ENCODE measurements around the gene LRP5. TPM values are rescaled to one million over a fixed set of nuclear protein-coding genes. Genes with fewer than 3 reads are reported as not detected.

Gene LRP5
- total RNA-seq, 1 experiment from 2014 or later, result 129 TPM

- DNase-seq, result no peak
- no peaks in the 10 kb centered on the region for H3K27me3 ChIP-seq (ENCODE audit: insufficient read depth, low read depth)
- H3K4me3 ChIP-seq, result no peak overlapping the region
- no peaks in the 10 kb centered on the region for H3K9me2 ChIP-seq (ENCODE audit: insufficient read depth)
- ChIA-PET POLR2A (ENCODE audit: unreplicated experiment) (no interaction called here), CTCF (no interaction called here)
- no peak overlapping the region for H3K27ac ChIP-seq
- peaks cover 6% of the 10 kb centered on the region; the same call in 1 of the 2 replicates for H4K20me1 ChIP-seq (ENCODE audit: insufficient read depth)
- no peak for TF ChIP-seq EZH2 (IDR thresholded peaks at IDR 0.05; ENCODE audit: low read depth)
- TF ChIP-seq CTCF (conservative IDR thresholded peaks at IDR 0.05), result no peak
- no peak overlapping the region for H3K4me2 ChIP-seq
- no peak overlapping the region for H2AFZ ChIP-seq
- intact Hi-C loops (cut with micrococcal nuclease; ENCODE audit: unreplicated experiment), result no loop called here
- H3K9me3 ChIP-seq (ENCODE audit: insufficient read depth, low read depth), result no peaks in the 10 kb centered on the region
- BruUV-seq (replicated peaks), result no TSS peak
- no peaks in the 10 kb centered on the region for H3K4me1 ChIP-seq (replicated peaks; ENCODE audit: insufficient read depth)
- H3F3A ChIP-seq (ENCODE audit: insufficient read depth, low read depth), result peaks cover under 1% of the 10 kb centered on the region; the same call in 1 of the 2 replicates
- H3K79me2 ChIP-seq (ENCODE audit: low read depth), result peaks cover 10% of the 10 kb centered on the region
- H3K36me3 ChIP-seq (ENCODE audit: low read depth), result no peaks in the 10 kb centered on the region
Measured at GRCh38 chr11:68264741-68265540, 47.5 kb upstream of the LRP5 start.

GRCh38 chr11:68266121-68266891, 46.1 kb upstream of the LRP5 start:
- no peaks in the 10 kb centered on the region for H3F3A ChIP-seq (ENCODE audit: insufficient read depth, low read depth)
- H3K9me2 ChIP-seq (ENCODE audit: insufficient read depth), result no peaks in the 10 kb centered on the region
- H3K4me2 ChIP-seq, result no peak overlapping the region
- H3K27me3 ChIP-seq (ENCODE audit: insufficient read depth, low read depth), result no peaks in the 10 kb centered on the region
- DNase-seq, result no peak
- no peak for TF ChIP-seq EZH2 (IDR thresholded peaks at IDR 0.05; ENCODE audit: low read depth)
- TF ChIP-seq CTCF (conservative IDR thresholded peaks at IDR 0.05), result no peak
- no peak overlapping the region for H3K4me3 ChIP-seq
- peaks cover 23% of the 10 kb centered on the region for H3K79me2 ChIP-seq (ENCODE audit: low read depth)
- no peak overlapping the region for H2AFZ ChIP-seq
- ChIA-PET POLR2A (ENCODE audit: unreplicated experiment) (no interaction called here), CTCF (interaction anchor here (0.6 kb wide), 1 partner anchor 9 kb away, joined by 3 read pairs; no protein-coding TSS in a partner anchor)
- peaks cover 7% of the 10 kb centered on the region for H3K4me1 ChIP-seq (replicated peaks; ENCODE audit: insufficient read depth)
- intact Hi-C loops (cut with micrococcal nuclease; ENCODE audit: unreplicated experiment), result no loop called here
- no TSS peak for BruUV-seq (replicated peaks)
- H4K20me1 ChIP-seq (ENCODE audit: insufficient read depth), result peaks cover 6% of the 10 kb centered on the region; the same call in 1 of the 2 replicates
- no peaks in the 10 kb centered on the region for H3K36me3 ChIP-seq (ENCODE audit: low read depth)
- no peak overlapping the region for H3K27ac ChIP-seq
- H3K9me3 ChIP-seq (ENCODE audit: insufficient read depth, low read depth), result no peaks in the 10 kb centered on the region

- CTCF ChIA-PET, result no interaction called here
- Histone ChIP-seq H3K9me3 (ENCODE audit: insufficient read depth, low read depth) (no peaks in the 10 kb centered on the region), H3K9me2 (ENCODE audit: insufficient read depth) (no peaks in the 10 kb centered on the region), H3K27me3 (ENCODE audit: insufficient read depth, low read depth) (no peaks in the 10 kb centered on the region), H3K4me2 (no peak overlapping the region), H3K27ac (no peak overlapping the region), H2AFZ (no peak overlapping the region), H3K4me3 (no peak overlapping the region), H3F3A (ENCODE audit: insufficient read depth, low read depth) (no peaks in the 10 kb centered on the region; the same call in 1 of the 2 replicates), H3K79me2 (ENCODE audit: low read depth) (peaks cover 26% of the 10 kb centered on the region), H3K36me3 (ENCODE audit: low read depth) (no peaks in the 10 kb centered on the region), H4K20me1 (ENCODE audit: insufficient read depth) (peaks cover 6% of the 10 kb centered on the region; the same call in 1 of the 2 replicates), H3K4me1 (replicated peaks; ENCODE audit: insufficient read depth) (peaks cover 7% of the 10 kb centered on the region)
- intact Hi-C loops (cut with micrococcal nuclease; ENCODE audit: unreplicated experiment), result no loop called here
- DNase-seq, result no peak
- POLR2A ChIA-PET (ENCODE audit: unreplicated experiment), result no interaction called here
- no TSS peak for BruUV-seq (replicated peaks)
- TF ChIP-seq CTCF (conservative IDR thresholded peaks at IDR 0.05), result no peak
- TF ChIP-seq EZH2 (IDR thresholded peaks at IDR 0.05; ENCODE audit: low read depth), result no peak
Measured at GRCh38 chr11:68266936-68267880, 45.2 kb upstream of the LRP5 start.
